Upper lobe of left lung (tissue), 4 donors: ENCODE data around the gene SMAD6.
"Not testable (repeated sequence)": the region's sequence is repeated elsewhere in the genome, so short reads cannot be mapped to it uniquely, and the experiment has no call there.

Experiments
- POLR2A ChIP-seq, 4 donors: fragments of 450-650 bp; IDR thresholded peaks; one replicate each; pipeline ENCODE4 v1.5.1; 2016 to 2017; ENCODE audit warnings: antibody characterized with exemption in 4 of 4, mild to moderate bottlenecking in 2 of 4
- TF ChIP-seq, protein P1 (sequence below), 6 experiments: fragments of 450-650 bp in 4 of 6; fragments of 200-600 bp in 2 of 6; sonication (generic) in 2 of 6; IDR thresholded peaks; one replicate each; pipeline ENCODE4 v1.5.1; 2016 to 2019; ENCODE audit warnings: antibody characterized with exemption in 6 of 6

DNA sequence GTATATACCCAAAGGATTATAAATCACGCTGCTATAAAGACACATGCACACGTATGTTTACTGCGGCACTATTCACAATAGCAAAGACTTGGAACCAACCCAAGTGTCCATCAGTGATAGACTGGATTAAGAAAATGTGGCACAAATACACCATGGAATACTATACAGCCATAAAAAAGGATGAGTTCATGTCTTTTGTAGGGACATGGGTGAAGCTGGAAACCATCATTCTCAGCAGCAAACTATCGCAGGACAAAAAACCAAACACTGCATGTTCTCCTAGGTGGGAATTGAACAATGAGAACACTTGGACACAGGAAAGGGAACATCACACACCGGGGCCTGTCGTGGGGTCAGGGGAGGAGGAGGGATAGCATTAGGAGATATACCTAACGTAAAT lies 11.1 kb upstream of the SMAD6 start:
- TF ChIP-seq, protein P1, sequence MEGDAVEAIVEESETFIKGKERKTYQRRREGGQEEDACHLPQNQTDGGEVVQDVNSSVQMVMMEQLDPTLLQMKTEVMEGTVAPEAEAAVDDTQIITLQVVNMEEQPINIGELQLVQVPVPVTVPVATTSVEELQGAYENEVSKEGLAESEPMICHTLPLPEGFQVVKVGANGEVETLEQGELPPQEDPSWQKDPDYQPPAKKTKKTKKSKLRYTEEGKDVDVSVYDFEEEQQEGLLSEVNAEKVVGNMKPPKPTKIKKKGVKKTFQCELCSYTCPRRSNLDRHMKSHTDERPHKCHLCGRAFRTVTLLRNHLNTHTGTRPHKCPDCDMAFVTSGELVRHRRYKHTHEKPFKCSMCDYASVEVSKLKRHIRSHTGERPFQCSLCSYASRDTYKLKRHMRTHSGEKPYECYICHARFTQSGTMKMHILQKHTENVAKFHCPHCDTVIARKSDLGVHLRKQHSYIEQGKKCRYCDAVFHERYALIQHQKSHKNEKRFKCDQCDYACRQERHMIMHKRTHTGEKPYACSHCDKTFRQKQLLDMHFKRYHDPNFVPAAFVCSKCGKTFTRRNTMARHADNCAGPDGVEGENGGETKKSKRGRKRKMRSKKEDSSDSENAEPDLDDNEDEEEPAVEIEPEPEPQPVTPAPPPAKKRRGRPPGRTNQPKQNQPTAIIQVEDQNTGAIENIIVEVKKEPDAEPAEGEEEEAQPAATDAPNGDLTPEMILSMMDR (IDR thresholded peaks at IDR 0.05), result not testable (repeated sequence)
- not testable (repeated sequence) for TF ChIP-seq POLR2A (IDR thresholded peaks at IDR 0.05)
